Liver (tissue), 3 donors: Measurements from ENCODE around the gene ZNF276.

Experiments
- ATF3 ChIP-seq: IDR thresholded peaks from 2 replicates; pipeline ENCODE4 v1.6.1; 2016; ENCODE audit warnings: antibody characterized with exemption
- CTCF ChIP-seq: fragments of 150-350 bp; IDR thresholded peaks from 2 replicates; pipeline ENCODE4 v1.5.1; 2017; ENCODE audit warnings: improper control_type of control experiment, low read depth, low read length; ENCODE audit not compliant: missing input control
- EGR1 ChIP-seq, 2 donors: IDR thresholded peaks; 2 replicates each; pipeline ENCODE4 v1.6.1; 2016 to 2018; ENCODE audit warnings: antibody characterized with exemption in 2 of 2, low read depth in 2 of 2
- FOXA1 ChIP-seq: IDR thresholded peaks from 2 replicates; pipeline ENCODE4 v1.6.1; 2016; ENCODE audit warnings: antibody characterized with exemption
- FOXA2 ChIP-seq: IDR thresholded peaks from 2 replicates; pipeline ENCODE4 v1.6.1; 2016; ENCODE audit warnings: antibody characterized with exemption
- MAX ChIP-seq: IDR thresholded peaks from 2 replicates; pipeline ENCODE4 v1.6.1; 2016; ENCODE audit warnings: antibody characterized with exemption
- NR2F2 ChIP-seq: IDR thresholded peaks from 2 replicates; pipeline ENCODE4 v1.6.1; 2016; ENCODE audit warnings: antibody characterized with exemption
- RAD21 ChIP-seq, 2 donors: IDR thresholded peaks; 2 replicates each; pipeline ENCODE4 v1.6.1; 2016; ENCODE audit warnings: antibody characterized with exemption in 2 of 2, mild to moderate bottlenecking in 2 of 2
- REST ChIP-seq: IDR thresholded peaks from 2 replicates; pipeline ENCODE4 v1.6.1; 2016; ENCODE audit warnings: antibody characterized with exemption, mild to moderate bottlenecking
- RXRA ChIP-seq, 2 donors: IDR thresholded peaks; 2 replicates each; pipeline ENCODE4 v1.6.1; 2017 to 2018; ENCODE audit warnings: antibody characterized with exemption in 2 of 2, mild to moderate bottlenecking in 1 of 2
- SP1 ChIP-seq: IDR thresholded peaks from 2 replicates; pipeline ENCODE4 v1.6.1; 2018; ENCODE audit warnings: antibody characterized with exemption, mild to moderate bottlenecking
- ZBTB33 ChIP-seq: IDR thresholded peaks from 2 replicates; pipeline ENCODE4 v1.6.1; 2016; ENCODE audit warnings: antibody characterized with exemption
- donor health status: healthy.
- donor health status: healthy.

GRCh38 chr16:89733792-89734191 lies 12.5 kb downstream of the ZNF276 start:
- TF ChIP-seq CTCF (no peak), MAX (no peak), EGR1 (IDR thresholded peaks at IDR 0.05; ENCODE audit: low read depth in 2 of 2) (no peak), ATF3 (no peak), SP1 (no peak), FOXA2 (no peak), RXRA (IDR thresholded peaks at IDR 0.05) (no peak), RAD21 (IDR thresholded peaks at IDR 0.05) (no peak), REST (no peak), ZBTB33 (no peak), FOXA1 (no peak), NR2F2 (no peak)
